Esophagus squamous epithelium (tissue), 5 donors: Measurements from ENCODE around the gene SLC47A2. TPM values are rescaled to one million over a fixed set of nuclear protein-coding genes. Genes with fewer than 3 reads are reported as not detected.
"Not testable (repeated sequence)": the region's sequence is repeated elsewhere in the genome, so short reads cannot be mapped to it uniquely, and the experiment has no call there.

Experiments used
- DNase-seq: peaks from one replicate; lab custom pipeline; 2025; lab: John Stamatoyannopoulos, UW
- H3K27ac ChIP-seq, 4 donors: fragments of 200-600 bp; sonication (generic); one replicate each; pipeline ENCODE4 v1.5.1; 2016 to 2019; ENCODE audit warnings: mild to moderate bottlenecking in 1 of 4
- H3K27me3 ChIP-seq, 4 donors: fragments of 200-600 bp; sonication (generic); 1 replicate in 3 of 4; 2 replicates in 1 of 4; pipeline versions ENCODE4 v1.5.1 to v1.6.0; 2017 to 2021; ENCODE audit warnings: antibody characterized with exemption in 1 of 4
- H3K36me3 ChIP-seq, 3 donors: fragments of 200-600 bp; sonication (generic); one replicate each; pipeline ENCODE4 v1.5.1; 2016 to 2019
- H3K4me1 ChIP-seq, 3 donors: fragments of 200-600 bp; sonication (generic); one replicate each; pipeline ENCODE4 v1.5.1; 2017 to 2019
- H3K4me3 ChIP-seq, 4 donors: fragments of 200-600 bp; sonication (generic); 1 replicate in 3 of 4; 2 replicates in 1 of 4; pipeline ENCODE4 v1.5.1; 2016 to 2019; ENCODE audit warnings: mild to moderate bottlenecking in 2 of 4, moderate library complexity in 1 of 4
- H3K9me3 ChIP-seq, 3 donors: fragments of 200-600 bp; sonication (generic); one replicate each; pipeline ENCODE4 v1.5.1; 2016 to 2019
- CTCF ChIP-seq, 6 experiments: fragments of 450-650 bp in 4 of 6; fragments of 200-600 bp in 2 of 6; sonication (generic) in 2 of 6; IDR thresholded peaks; one replicate each; pipeline ENCODE4 v1.5.1; 2016 to 2019; ENCODE audit warnings: antibody characterized with exemption in 6 of 6, mild to moderate bottlenecking in 4 of 6, moderate library complexity in 4 of 6
- POLR2A ChIP-seq, 4 donors: fragments of 450-650 bp; IDR thresholded peaks; one replicate each; pipeline ENCODE4 v1.6.1; 2017; ENCODE audit warnings: antibody characterized with exemption in 4 of 4, mild to moderate bottlenecking in 4 of 4, moderate library complexity in 3 of 4
- WGBS, 2 donors: methylation state at CpG; one replicate each; pipeline ENCODE4 v1.1.5; 2018; 5-methylcytosine and 5-hydroxymethylcytosine counted together
- intact Hi-C: fragments of 100-400 bp; cut with DNase I; formaldehyde crosslinking; loops from one replicate; pipeline ENCODE4 v1.15.0; 2022
- total RNA-seq, 4 donors: library from RNA; depleted of rRNA; stranded (reverse); fragments of >200 nt; gene quantifications; one replicate each; pipeline ENCODE4 v1.1.0, GENCODE V29; 2016
- donor health status: DM: yes; HTN: yes; CAD: no.

Gene SLC47A2
- total RNA-seq, 4 donors from 2014 or later, result 0.56 to 2.2 (median 0.76) TPM; not detected in 1

GRCh38 chr17:19670908-19671307, 45.5 kb downstream of the SLC47A2 start:
- Histone ChIP-seq H3K4me3 (no peak overlapping the region), H3K27me3 (no peaks in the 10 kb centered on the region), H3K36me3 (peaks cover 7 to 97% (median 18%) of the 10 kb centered on the region in 3 donors), H3K4me1 (peaks cover 0 to 36% (median 14%) of the 10 kb centered on the region in 3 donors), H3K27ac (peak overlapping the region in 2 of 4 donors; percentile 59 to 65), H3K9me3 (no peaks in the 10 kb centered on the region)
- TF ChIP-seq POLR2A (IDR thresholded peaks at IDR 0.05) (no peak), CTCF (IDR thresholded peaks at IDR 0.05) (no peak)
- 58 to 82% methylated on average over 2 of the region's 2 CpGs for WGBS, 2 donors
- intact Hi-C loops, result no loop called here
- DNase-seq, result no peak

- H3K27me3 ChIP-seq, H3K9me3 ChIP-seq, H3K27ac ChIP-seq, H3K4me3 ChIP-seq, DNase-seq, intact Hi-C loops: not testable (repeated sequence)
- H3K36me3 ChIP-seq, result peaks cover 4 to 98% (median 17%) of the 10 kb centered on the region in 3 donors
- H3K4me1 ChIP-seq, result peaks cover 0 to 36% (median 14%) of the 10 kb centered on the region in 3 donors
- 90 to 94% methylated on average over 7 of the region's 7 CpGs for WGBS, 2 donors
These were observed 46.7 kb downstream of the SLC47A2 start for GRCh38 chr17:19669680-19670079.

GRCh38 chr17:19664821-19665181, 51.6 kb downstream of the SLC47A2 start:
- no peak for DNase-seq
- no peaks in the 10 kb centered on the region for H3K9me3 ChIP-seq
- WGBS, 2 donors, result 80 to 85% methylated on average over 4 of the region's 4 CpGs
- no peak overlapping the region for H3K4me3 ChIP-seq
- peaks cover 0 to 11% (median 0%) of the 10 kb centered on the region in 3 donors for H3K4me1 ChIP-seq
- no peaks in the 10 kb centered on the region for H3K27me3 ChIP-seq
- H3K27ac ChIP-seq, result no peak overlapping the region
- H3K36me3 ChIP-seq, result peaks cover 11 to 99% (median 21%) of the 10 kb centered on the region in 3 donors
- intact Hi-C loops, result no loop called here
- TF ChIP-seq CTCF (IDR thresholded peaks at IDR 0.05), result no peak
- no peak for TF ChIP-seq POLR2A (IDR thresholded peaks at IDR 0.05)

GRCh38 chr17:19664136-19664820, 52.1 kb downstream of the SLC47A2 start:
- no peak for TF ChIP-seq CTCF (IDR thresholded peaks at IDR 0.05)
- no peak for TF ChIP-seq POLR2A (IDR thresholded peaks at IDR 0.05)
- H3K4me1 ChIP-seq, result peaks cover 0 to 16% (median 0%) of the 10 kb centered on the region in 3 donors
- no peak overlapping the region for H3K27ac ChIP-seq
- 50 to 72% methylated on average over 4 of the region's 5 CpGs for WGBS, 2 donors
- H3K36me3 ChIP-seq, result peaks cover 11 to 95% (median 21%) of the 10 kb centered on the region in 3 donors
- DNase-seq, result no peak
- no peaks in the 10 kb centered on the region for H3K27me3 ChIP-seq
- no peak overlapping the region for H3K4me3 ChIP-seq
- no peaks in the 10 kb centered on the region for H3K9me3 ChIP-seq
- intact Hi-C loops, result no loop called here

- no peaks in the 10 kb centered on the region for H3K27me3 ChIP-seq
- TF ChIP-seq CTCF (IDR thresholded peaks at IDR 0.05) (no peak), POLR2A (IDR thresholded peaks at IDR 0.05) (no peak)
- H3K27ac ChIP-seq, result no peak overlapping the region
- WGBS, 2 donors, result 89 to 92% methylated on average over 6 of the region's 6 CpGs
- no peak for DNase-seq
- H3K36me3 ChIP-seq, result peaks cover 11 to 95% (median 16%) of the 10 kb centered on the region in 3 donors
- intact Hi-C loops, result no loop called here
- no peaks in the 10 kb centered on the region for H3K9me3 ChIP-seq
- H3K4me3 ChIP-seq, result no peak overlapping the region
- peaks cover 0 to 28% (median 0%) of the 10 kb centered on the region in 3 donors for H3K4me1 ChIP-seq
These were observed 53.3 kb downstream of the SLC47A2 start for GRCh38 chr17:19663097-19663496.
